Cardiac fibroblast (primary cell): Measurements from ENCODE around the gene G3BP2.
A peak's percentile ranks its signal among the peaks of the same experiment; 100 is the strongest.

Experiments used
- DNase-seq, 2 donors: peaks; one replicate each; pipeline versions ENCODE4 v3.0.0 to v3.0.0-alpha.2; 2010; ENCODE audit warnings: low read depth in 2 of 2
- H3K4me3 ChIP-seq, 2 donors: replicated peaks in 1 of 2; 1 replicate in 1 of 2; 2 replicates in 1 of 2; pipeline ENCODE4 v1.5.1; 2011; ENCODE audit warnings: low read depth in 2 of 2, low read length in 2 of 2, mild to moderate bottlenecking in 2 of 2, moderate library complexity in 1 of 2
- TF ChIP-seq, protein P1 (sequence below): IDR thresholded peaks from one replicate; pipeline ENCODE4 v1.5.1; 2011; ENCODE audit warnings: low read depth, mild to moderate bottlenecking, low read length, inconsistent platforms

Gene G3BP2

DNA sequence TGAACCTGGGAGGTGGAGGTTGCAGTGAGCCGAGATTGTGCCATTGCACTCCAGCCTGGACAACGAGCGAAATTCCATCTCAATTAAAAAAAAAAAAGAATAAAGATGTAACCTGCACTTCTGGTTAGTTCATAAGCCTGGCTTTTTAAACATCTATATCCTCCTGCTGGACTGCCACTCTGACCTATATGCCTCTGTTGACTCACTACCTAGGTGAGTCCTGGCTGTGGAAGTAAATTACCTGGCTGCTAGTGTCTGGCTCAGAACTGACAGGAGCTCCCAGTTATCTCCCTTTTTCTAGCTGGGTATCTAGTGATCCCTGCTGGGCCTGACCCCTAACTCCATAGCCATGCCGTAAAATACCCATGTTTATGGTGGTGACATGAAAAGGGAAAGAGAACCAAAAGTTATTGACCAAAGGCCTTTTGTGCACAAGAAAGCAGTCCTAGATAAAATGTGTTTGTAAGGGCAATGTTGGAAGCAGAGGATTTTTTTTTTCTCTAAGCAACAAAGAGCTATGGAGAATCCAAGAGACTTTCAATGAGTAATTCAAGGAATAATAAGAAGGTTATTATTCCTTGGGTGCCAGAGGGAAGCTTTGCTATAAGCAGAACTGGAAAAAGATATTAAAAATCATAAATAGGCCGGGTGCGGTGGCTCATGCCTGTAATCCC lies 10.4 kb upstream of the G3BP2 start:
- DNase-seq: no peak
- TF ChIP-seq, protein P1, sequence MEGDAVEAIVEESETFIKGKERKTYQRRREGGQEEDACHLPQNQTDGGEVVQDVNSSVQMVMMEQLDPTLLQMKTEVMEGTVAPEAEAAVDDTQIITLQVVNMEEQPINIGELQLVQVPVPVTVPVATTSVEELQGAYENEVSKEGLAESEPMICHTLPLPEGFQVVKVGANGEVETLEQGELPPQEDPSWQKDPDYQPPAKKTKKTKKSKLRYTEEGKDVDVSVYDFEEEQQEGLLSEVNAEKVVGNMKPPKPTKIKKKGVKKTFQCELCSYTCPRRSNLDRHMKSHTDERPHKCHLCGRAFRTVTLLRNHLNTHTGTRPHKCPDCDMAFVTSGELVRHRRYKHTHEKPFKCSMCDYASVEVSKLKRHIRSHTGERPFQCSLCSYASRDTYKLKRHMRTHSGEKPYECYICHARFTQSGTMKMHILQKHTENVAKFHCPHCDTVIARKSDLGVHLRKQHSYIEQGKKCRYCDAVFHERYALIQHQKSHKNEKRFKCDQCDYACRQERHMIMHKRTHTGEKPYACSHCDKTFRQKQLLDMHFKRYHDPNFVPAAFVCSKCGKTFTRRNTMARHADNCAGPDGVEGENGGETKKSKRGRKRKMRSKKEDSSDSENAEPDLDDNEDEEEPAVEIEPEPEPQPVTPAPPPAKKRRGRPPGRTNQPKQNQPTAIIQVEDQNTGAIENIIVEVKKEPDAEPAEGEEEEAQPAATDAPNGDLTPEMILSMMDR: no peak
- H3K4me3 ChIP-seq: no peak overlapping the region

DNA sequence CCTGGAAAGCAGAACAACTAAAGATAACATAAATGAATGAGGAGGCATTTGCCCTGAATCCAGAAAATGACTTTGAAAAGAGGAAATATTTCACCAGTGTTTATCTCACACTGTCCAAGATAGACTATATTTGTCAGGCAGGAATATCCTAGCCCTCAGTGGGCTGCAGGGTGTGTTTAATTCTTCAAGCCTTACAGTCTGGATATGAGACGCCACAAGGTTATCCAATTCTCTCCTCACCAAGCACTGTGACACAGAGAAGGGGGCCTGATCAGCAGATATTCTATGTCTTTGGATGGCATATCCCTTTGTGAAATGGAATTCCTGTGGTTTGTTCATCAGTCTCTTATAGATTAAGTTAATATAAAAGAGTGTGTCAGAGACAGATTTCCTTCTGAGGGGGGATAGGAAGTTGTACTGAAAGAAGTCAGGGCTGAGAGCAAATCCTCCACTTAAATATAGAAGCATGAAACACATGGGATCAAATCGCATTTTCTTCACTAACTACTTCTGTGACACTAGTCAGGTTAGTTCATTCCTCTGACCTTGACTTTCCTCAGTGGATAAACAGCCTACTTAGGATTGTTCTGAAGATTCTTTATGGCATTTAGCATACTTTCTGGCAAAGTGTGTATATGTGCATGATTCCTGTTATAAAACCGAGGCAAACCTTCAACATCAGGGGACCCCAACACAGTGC lies 6.8 kb upstream of the G3BP2 start:
- TF ChIP-seq, protein P1: no peak
- no peak for DNase-seq
- no peak overlapping the region for H3K4me3 ChIP-seq

DNA sequence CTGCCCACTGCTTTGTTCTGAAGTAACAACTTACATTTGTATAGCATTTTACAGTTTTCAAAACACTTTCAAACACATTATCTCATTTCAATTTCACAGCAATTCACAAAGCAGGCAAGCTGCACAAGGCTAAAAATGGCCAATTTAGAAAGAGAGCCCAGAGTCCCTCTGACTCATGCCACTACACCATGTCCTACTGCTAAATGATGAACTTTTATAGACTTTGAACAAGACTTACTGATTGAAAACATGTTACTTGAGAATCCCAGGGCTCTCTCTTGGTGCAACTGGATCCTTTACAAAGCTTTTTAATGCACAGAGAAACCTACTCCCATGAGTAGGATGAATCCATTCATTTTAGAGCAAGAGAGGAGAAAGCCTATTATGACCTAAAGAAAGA lies 5.8 kb upstream of the G3BP2 start:
- DNase-seq: no peak
- H3K4me3 ChIP-seq: no peak overlapping the region
- TF ChIP-seq, protein P1: no peak

DNA sequence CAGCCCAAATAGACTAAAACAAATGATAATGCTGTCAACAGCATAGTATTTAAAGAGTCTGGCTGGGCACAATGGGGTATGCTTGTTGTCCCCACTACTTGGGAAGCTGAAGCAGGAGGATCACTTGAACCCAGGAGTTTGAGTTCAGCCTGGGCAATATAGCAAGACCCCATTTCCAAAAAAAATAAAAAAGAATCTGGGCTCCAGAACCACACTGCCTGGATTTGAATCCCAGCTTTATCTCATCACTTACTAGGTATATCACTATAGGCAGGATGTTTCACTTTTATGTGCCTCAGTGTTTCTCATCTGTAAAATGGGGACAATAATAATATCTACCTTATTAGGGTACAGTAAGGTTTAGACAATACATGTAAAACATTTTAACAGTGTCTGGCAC lies 5.3 kb upstream of the G3BP2 start:
- TF ChIP-seq, protein P1: no peak
- H3K4me3 ChIP-seq: no peak overlapping the region
- DNase-seq: no peak

DNA sequence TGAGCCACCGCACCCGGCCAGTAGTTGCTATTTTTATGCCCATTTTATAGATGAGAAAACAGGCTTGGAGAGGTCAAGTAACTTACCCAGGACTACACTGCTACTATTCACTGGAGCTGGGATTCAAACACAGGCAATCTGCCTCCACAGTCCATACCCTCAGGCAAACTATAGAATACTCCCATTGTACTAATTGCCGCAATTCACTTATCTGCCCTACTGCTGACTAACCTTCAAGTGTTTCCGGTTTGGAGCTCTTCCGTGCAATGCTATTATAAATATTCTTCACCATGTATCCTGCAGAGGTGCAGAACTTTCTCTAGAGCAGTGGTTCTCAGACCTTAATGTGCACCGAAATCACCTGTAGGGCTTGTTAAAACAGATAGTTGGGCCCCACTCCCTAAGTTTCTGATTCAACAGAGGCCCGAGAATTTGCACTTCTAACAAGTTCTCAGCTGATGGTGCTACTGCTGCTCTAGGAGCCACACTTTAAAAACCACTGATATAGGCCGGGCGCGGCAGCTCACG lies 1.9 kb upstream of the G3BP2 start:
- TF ChIP-seq, protein P1: no peak
- H3K4me3 ChIP-seq: no peak overlapping the region
- peak in 1 of 2 donors; percentile 17 for DNase-seq

GRCh38 chr4:75673959-75674328 lies 733 bp upstream of the G3BP2 start:
- TF ChIP-seq, protein P1: no peak
- peak; percentile 24 to 79 for DNase-seq
- peak overlapping the region; percentile 97 to 98 for H3K4me3 ChIP-seq
